ENCODE data around the gene CPA5. TPM values are rescaled to one million over a fixed set of nuclear protein-coding genes. Genes with fewer than 3 reads are reported as not detected.

Gene CPA5
- total and polyA plus RNA-seq, 10 of the 15 experiments (the other 5 are each of a cell fraction or from before 2014, with no cell fraction given): 0.06 to 0.52 (median 0.29) TPM; not detected in 2

GRCh38 chr7:130398526-130399090, 54.0 kb downstream of the CPA5 start (continued):
- TF ChIP-seq IRF3 (IDR thresholded peaks at IDR 0.05): no peak
- TF ChIP-seq ATF3 (IDR thresholded peaks at IDR 0.05; ENCODE audit: borderline replicate concordance, extremely low read depth, low read depth, low read length): no peak
- no peak for TF ChIP-seq MXI1 (IDR thresholded peaks at IDR 0.05; ENCODE audit: low read depth, low read length)
- TF ChIP-seq ZSCAN29 (IDR thresholded peaks at IDR 0.05): no peak
- TF ChIP-seq ZNF384 (IDR thresholded peaks at IDR 0.05; ENCODE audit: borderline replicate concordance, low read depth, low read length): no peak
- no peak for TF ChIP-seq POLR2AphosphoS5 (IDR thresholded peaks at IDR 0.05; ENCODE audit: low read length)
- TF ChIP-seq IKZF2 (IDR thresholded peaks at IDR 0.05): no peak
- TF ChIP-seq CHD1 (IDR thresholded peaks at IDR 0.05; ENCODE audit: low read depth, low read length): no peak
- TF ChIP-seq NFYB (IDR thresholded peaks at IDR 0.05; ENCODE audit: insufficient read depth, low read depth, low read length): no peak
- TF ChIP-seq RB1 (IDR thresholded peaks at IDR 0.05; ENCODE audit: borderline replicate concordance): no peak
- no peak for TF ChIP-seq SREBF1 (IDR thresholded peaks at IDR 0.05; ENCODE audit: low read length)

GRCh38 chr7:130400120-130400572, 55.5 kb downstream of the CPA5 start:
- WGBS (ENCODE audit: insufficient coverage, insufficient replicate concordance, low lambda C conversion rate, missing lambda C conversion rate): 96% methylated on average over 4 of the region's 4 CpGs
- Histone ChIP-seq H3K27ac (ENCODE audit: control insufficient read depth, insufficient read depth) (no peak overlapping the region), H3K4me3 (no peak overlapping the region), H3K36me3 (ENCODE audit: control insufficient read depth in 2 of 2, insufficient read depth in 2 of 2, low read length in 1 of 2) (peaks cover 3 to 4% of the 10 kb centered on the region in 2 experiments; a peak in 1 of 4 replicates), H2AFZ (ENCODE audit: control insufficient read depth, low read depth, low read length) (no peak overlapping the region), H4K20me1 (ENCODE audit: control insufficient read depth, insufficient read depth) (no peaks in the 10 kb centered on the region), H3K27me3 (replicated peaks in 1 of 2; ENCODE audit: control insufficient read depth in 2 of 2, insufficient read depth in 2 of 2, low read length in 1 of 2) (no peaks in the 10 kb centered on the region), H3K4me2 (ENCODE audit: control insufficient read depth, insufficient read depth) (no peak overlapping the region), H3K4me1 (ENCODE audit: control insufficient read depth, insufficient read depth, low read length) (no peaks in the 10 kb centered on the region), H3K9me3 (replicated peaks; ENCODE audit: control insufficient read depth, insufficient read depth, low read length) (no peaks in the 10 kb centered on the region), H3K79me2 (ENCODE audit: control insufficient read depth, insufficient read depth, low read length) (no peaks in the 10 kb centered on the region), H3K9ac (ENCODE audit: control insufficient read depth, insufficient read depth, low read length) (no peak overlapping the region)
- ChIA-PET RAD21 (ENCODE audit: unreplicated experiment) (no interaction called here), CTCF (no interaction called here), POLR2A (no interaction called here), SMC1A (ENCODE audit: uncharacterized antibody, unreplicated experiment) (no interaction called here)
- in situ Hi-C loops (cut with MboI) (no loop called here), intact Hi-C loops (cut with micrococcal nuclease; ENCODE audit: unreplicated experiment) (no loop called here)
- no TSS peak for BruUV-seq (replicated peaks)
- FAIRE-seq (no peak), DNase-seq (ENCODE audit: low read depth, low spot score) (no peak), ATAC-seq (no peak)
- TF ChIP-seq GABPA (IDR thresholded peaks at IDR 0.05; ENCODE audit: low read depth): no peak
- no peak for TF ChIP-seq SMARCA5 (IDR thresholded peaks at IDR 0.05)
- no peak for TF ChIP-seq PML (IDR thresholded peaks at IDR 0.05; ENCODE audit: low read length)
- TF ChIP-seq POLR2AphosphoS5 (IDR thresholded peaks at IDR 0.05; ENCODE audit: low read length): no peak
- TF ChIP-seq CEBPZ (IDR thresholded peaks at IDR 0.05; ENCODE audit: low read depth, low read length): no peak
- TF ChIP-seq IKZF1 (conservative IDR thresholded peaks at IDR 0.05): no peak
- TF ChIP-seq HDGF (IDR thresholded peaks at IDR 0.05): no peak
- no peak for TF ChIP-seq HDAC2 (IDR thresholded peaks at IDR 0.05)
- no peak for TF ChIP-seq EGR1 (IDR thresholded peaks at IDR 0.05; ENCODE audit: borderline replicate concordance in 1 of 2, low read depth in 2 of 2, low read length in 2 of 2)

Data from GM12878 (cell line).